Measurements from ENCODE around the gene LRRC4C.
"Not testable (repeated sequence)": the region's sequence is repeated elsewhere in the genome, so short reads cannot be mapped to it uniquely, and the experiment has no call there.

Gene LRRC4C

GRCh38 chr11:40204228-40204627 is 1255.2 kb downstream of the LRRC4C start:
- no peak for DNase-seq

GRCh38 chr11:40203606-40204005 is 1255.8 kb downstream of the LRRC4C start:
- no peak for DNase-seq

DNA sequence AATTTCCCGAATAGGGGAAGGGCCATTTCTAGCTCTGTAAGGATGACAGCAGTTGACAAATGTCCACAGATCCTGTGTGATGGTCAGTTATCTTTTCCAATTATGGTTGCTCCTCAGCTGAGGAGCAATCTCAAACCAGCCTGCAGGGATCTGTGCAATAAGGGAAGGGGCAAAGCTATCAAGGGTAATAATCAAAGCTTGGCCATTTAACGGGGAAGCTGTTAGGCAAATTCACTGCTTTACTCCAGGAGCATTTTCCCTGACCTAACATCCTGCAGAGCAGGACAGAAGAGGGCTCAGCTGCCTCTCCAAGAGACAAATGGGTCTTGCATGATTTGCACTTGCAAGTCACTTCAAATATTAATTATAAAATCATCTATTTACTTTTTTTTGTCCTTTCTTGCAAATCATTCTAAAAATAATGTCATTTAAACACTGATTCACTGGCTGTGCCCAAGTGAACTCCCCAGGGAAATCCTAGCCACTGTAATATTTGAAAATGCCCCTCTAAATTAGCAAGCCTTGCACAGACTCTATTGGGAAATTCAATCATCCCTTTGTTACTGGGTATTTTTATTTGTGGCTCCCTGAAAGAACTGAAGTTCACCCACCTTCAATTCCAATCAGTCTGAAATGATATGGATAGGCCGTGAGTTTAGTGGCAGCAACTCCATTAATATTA is 1256.7 kb downstream of the LRRC4C start:
- DNase-seq = no peak

DNA sequence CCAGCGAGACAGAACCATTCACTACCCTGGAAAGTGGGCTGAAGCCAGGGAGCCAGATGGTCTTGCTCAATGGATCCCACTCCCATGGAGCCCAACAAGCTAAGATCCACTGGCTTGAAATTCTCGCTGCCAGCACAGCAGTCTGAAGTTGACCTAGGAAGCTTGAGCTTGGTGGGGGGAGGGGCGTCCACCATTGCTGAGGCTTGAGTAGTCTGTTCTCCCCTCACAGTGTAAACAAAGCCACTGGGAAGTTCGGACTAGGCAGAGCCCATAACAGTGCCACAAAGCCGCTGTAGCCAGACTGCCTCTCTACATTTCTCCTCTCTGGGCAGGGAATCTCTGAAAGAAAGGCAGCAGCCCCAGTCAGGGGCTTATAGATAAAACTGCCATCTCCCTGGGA is 1266.9 kb downstream of the LRRC4C start:
- not testable (repeated sequence) for DNase-seq

- no peak for DNase-seq
These were observed 1269.2 kb downstream of the LRRC4C start for GRCh38 chr11:40190294-40190693.

GRCh38 chr11:40188848-40189247 is 1270.6 kb downstream of the LRRC4C start:
- no peak for DNase-seq

DNA sequence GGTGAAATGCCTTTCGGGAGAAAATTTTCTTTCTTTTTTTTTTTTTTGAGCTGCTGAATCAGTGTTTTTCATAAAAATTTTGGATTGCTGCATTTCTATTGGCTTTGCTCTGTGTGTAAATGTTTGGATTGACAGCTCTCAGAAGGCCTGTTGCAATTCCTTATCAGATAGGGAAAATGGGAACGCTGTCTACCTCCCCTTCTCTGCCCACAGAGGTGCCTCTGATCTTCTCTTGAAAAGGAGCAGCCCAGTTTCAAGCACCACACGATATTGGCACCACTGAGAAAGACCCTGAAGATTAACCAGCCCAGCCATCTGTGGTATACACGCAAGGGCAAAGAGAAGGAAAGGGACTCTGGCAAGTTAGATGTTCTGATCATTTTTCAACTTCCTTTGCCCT is 1272.2 kb downstream of the LRRC4C start:
- no peak for DNase-seq

- no peak for DNase-seq
These were observed 1272.8 kb downstream of the LRRC4C start for GRCh38 chr11:40186437-40187263.

DNA sequence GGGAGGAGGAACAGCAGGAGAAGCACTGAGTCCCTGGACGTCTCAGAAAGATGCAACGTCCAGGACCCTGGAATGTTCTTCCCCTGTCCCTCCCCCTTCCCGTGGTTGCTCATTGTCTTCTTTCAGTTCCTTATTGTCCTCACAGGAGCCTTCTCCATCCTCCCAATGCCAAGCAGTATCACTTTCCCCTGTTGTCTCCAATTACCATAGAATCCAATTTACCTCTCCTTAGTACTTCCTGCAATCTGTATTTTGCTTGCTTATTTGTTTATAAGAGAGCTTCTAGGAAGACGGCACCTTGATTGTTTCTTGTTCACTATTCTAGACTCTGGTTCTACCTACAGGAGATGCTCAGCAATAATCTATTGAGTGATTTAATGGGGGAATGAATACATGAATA is 1273.7 kb downstream of the LRRC4C start:
- no peak for DNase-seq

- DNase-seq = no peak
These were observed 1276.1 kb downstream of the LRRC4C start for GRCh38 chr11:40183073-40184064.

DNA sequence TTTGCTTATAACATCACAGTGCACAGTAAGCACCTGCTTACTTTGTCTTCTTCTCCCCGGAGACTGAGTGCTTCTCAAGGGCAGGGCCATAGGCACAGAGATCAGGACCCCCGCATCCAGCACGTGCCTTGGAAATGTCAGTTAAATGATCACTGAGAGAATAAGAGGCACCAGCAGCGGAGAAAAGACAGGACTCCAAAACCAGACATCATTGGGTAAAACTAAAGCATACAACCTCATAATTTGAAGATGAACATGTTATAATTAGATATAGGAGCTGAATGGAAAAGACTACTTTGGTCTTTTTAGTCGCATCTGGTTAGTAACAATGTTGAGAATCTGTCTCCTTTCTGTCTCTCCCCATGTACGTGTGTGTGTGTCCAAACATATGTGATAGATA is 1279.9 kb downstream of the LRRC4C start:
- no peak for DNase-seq

GRCh38 chr11:40178470-40178869 is 1281.0 kb downstream of the LRRC4C start:
- no peak for DNase-seq

DNA sequence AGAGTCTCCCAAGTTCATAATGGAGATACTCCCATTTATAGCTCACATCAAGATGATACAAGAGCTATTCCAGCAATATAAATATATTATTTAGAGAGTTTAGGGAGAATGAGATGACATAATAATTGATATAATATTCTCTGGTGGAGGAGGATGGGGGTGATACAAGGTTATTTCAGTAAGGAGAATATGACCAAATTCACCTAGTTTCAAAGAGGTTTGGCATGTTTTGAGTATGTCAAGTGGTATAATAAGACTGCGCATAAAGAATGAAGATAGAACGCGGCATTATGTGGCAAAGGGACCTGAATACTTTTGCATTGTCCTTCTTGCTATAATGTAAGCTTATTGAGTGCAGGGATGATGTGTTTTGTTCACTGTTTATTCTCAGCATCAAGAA is 1283.5 kb downstream of the LRRC4C start:
- no peak for DNase-seq

- DNase-seq = no peak
These were observed 1289.4 kb downstream of the LRRC4C start for GRCh38 chr11:40170078-40170477.

DNA sequence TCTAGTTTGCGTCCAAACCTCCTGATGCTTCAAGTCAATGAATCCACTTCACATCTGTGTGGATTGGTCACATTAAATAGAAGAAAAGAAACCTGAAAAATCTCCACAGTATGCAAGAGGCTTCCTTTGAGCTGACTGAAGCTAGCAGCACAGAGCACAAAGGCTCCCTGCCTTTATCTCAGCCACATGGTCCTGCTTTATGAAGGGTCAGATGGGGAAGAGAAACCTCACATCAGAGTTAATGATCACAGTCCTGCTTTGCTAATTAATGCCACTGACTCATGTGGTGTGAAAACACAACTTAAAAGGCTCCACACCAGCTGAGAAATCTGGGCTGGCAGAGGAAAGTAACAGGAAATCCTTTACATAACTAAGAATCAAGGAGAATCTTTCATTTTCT is 1291.0 kb downstream of the LRRC4C start:
- DNase-seq = no peak

DNA sequence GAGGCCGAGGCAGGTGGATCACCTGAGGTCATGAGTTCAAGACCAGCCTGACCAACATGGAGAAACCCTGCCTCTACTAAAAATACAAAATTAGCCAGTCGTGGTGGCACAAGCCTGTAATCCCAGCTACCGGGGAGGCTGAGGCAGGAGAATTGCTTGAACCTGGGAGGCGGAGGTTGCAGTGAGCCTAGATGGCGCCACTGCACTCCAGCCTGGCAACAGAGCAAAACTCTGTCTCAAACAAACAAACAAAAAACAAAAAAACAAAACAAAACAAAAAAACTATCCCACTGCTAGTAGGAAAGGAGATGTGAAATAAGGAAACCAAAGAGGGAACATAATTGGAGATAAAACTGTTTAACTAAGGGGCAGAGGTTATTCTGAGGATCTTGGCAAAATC is 1291.6 kb downstream of the LRRC4C start:
- DNase-seq = not testable (repeated sequence)

DNA sequence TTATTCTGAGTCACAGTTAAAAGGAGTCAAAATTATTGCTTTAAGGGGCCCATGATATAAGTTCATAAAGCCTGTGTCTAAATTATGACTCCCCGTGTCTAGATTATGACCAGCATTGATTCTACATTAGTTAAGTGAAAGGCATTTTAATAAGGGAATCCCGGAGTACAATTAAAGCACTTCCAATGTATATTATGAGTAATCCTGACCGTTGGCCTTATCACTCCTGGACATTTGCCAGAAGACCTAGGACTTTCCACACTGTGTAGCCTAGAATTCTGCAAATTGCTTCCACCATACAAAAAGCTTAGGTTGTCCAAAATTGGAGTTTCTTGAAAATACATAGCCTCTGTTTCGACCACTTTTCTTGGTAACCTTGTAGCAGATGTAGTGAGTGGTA is 1292.6 kb downstream of the LRRC4C start:
- DNase-seq = no peak

DNA sequence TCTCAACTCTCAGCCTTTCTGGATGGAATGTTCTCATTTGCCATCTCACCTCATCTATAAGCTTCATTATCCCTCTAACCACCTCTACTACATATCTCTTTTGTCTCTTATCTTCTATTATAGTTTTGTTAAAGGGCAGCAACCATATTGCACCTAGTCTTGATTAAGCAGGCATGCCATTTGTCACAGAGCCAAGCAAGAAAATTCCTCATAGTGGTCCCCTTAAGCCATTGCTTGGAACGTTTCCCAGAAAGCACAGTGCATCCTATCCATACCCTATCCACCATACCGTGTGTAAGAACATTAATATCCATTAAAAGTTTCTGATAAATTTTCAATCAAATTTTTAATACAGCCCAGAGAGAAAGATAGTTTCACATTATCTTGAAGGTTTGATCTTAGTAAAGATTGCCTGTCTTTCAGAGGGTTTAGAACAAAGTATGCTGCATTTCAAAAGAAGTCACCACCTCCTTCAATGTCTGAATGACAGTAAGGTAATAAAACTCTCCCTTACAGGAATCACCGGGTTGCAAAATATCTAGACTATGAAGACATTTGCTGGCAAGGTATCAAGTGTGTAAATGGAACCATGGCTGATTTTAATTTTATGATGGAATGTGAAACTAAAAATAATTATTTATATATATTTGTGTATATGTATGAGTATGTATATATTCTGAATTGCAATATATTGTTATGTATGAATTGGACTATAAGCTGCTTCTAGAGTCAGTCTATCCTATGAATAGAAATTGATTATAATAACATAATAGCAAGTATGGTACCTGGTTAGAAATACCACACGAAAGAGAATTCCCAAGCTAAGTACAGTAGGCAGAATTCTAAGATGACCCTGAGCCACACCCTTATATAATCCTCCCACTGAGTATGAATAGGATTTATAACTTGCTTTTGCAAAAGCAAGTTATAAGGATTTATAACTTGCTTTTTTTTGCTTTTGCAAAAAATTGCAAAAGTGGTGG is 1296.3 kb downstream of the LRRC4C start:
- DNase-seq = no peak

DNA sequence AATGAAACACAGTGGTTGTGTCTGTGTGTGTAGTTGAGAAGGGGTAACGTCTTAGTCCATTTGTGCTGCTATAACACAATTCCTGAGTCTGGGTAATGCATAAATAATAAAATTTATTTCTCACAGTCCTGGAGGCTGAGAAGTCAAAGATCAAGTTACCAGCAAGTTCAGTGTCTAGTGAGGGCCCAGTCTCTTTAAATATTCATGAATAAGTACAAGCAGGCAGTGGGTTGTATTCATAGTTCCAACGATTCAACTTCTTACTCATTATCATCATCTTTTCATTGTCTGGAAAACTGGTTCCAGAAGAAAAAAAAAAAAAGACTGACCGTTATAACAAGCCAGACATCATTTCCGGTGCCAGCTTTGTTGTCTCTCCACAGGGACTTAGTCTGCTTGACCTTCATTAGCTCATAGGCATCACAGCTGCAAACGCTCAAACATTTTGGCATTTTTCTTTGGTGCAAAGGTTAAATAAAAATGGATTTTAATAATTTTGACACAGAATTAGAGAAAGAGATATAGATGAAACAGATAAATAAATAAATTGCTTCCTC is 1297.5 kb downstream of the LRRC4C start:
- no peak for DNase-seq

- no peak for DNase-seq
These were observed 1299.0 kb downstream of the LRRC4C start for GRCh38 chr11:40160418-40160817.

GRCh38 chr11:40149721-40150120 is 1309.7 kb downstream of the LRRC4C start:
- DNase-seq = peak; percentile 29

DNA sequence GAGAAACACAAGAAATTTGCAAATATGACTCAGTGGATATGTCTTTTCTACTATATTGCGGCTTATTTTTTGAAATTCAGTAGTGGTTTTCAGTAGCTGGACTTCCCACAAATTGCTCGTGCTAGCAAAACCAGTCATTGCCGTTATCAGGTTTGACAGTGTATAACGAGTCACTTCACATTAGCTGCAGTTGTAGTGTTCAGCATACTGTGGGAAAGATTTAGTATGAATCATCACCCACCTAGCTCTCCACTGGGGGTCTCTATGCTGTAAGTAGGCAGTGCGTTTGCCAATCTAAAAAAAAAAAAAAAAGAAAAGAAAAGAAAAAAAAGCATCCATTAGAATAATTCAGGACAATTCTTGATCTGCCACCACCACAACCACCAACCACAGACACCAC is 1318.9 kb downstream of the LRRC4C start:
- DNase-seq = no peak
